Measurements from ENCODE around the gene GASK1A.
"Not testable (repeated sequence)": the region's sequence is repeated elsewhere in the genome, so short reads cannot be mapped to it uniquely, and the experiment has no call there.

The GASK1A gene

DNA sequence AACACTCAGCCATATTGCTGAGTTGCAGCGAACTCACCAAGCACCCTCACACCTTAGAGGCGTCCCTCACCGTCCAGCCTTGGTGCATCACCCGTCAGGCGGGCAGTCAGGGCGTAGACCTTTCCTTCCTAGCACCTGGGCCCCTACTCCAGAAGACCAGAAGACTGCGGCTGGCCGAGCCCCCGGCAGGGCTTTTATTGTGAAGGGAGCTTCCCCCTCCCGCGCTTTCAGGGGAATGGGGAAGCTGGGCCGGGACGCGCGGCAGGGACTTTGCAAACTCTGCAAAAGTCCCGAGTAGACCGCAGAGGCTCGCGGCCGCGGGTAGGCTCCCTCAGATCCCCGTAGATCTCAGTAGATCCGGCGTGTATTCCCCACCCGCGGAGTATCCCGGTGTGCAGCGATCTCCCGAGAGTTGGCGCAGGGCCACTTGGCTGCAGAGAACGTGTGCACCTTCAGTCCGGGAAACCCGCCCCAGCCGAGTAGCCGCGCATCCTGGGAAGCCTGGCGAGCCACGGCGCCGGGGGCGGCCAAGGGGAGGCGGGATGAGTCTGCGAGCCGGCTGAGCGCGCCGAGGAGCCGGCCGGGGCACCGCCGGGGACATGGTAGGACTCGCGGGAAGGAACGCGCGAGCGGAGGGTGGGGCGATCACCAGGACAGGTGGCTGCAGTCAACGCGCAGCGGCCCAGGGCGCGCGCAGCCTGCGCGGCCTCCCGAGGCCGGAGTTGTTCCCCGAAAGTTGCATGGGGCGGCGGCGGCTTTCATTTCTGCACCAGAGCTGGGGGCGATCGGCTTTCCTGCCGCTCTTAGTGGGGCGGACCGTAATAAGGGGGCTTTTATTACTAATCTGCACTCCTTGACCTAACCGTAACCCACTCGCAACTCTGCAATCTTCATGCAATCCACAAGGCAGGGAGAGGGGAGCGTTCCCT lies at the start of gene GASK1A:
Gene GASK1A, plus strand, starts transcription at position 268 of the 929 bp plus-strand sequence. Its CDS starts 332 bp downstream, at position 600.
- peak in 2 of 3 experiments; percentile 52 to 62 for DNase-seq

DNA sequence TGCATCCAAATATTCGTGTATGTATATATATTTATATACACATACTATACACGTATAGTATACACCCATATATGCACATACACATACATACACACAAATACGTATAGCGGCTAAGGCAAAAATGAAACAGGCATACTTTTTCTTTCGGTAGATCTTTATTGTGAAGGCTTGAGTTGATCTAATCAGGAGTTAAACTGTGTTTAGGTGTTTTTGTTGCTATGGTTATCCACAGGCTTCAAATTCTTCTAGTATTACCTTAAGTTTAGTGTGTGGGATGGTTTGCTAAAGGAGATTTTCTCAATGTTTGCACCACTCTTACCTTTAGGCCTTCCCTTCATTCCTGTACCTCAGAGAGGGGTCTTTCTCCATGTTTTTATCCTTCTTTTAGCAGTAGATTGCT lies 45.0 kb upstream of the GASK1A start:
- DNase-seq, result no peak

DNA sequence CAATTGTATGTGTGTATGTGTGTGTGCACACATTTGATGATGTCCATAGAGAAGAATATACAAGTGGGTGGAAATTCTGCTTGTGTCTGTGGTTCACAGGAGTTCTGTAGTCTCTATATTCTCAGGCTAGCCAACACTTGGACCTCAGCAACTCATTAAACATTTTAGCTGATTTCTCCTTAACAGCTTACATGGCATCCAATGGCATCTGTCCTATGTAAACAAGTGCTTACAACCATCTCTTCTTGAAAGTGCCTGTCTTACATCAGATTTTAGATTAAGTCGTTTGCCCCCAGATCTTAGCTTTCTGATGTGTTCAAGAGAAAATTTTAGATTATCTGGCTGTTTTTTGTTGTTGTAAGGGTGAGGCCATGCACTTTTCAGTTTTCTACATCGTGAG lies 44.2 kb upstream of the GASK1A start:
- DNase-seq, result no peak

DNA sequence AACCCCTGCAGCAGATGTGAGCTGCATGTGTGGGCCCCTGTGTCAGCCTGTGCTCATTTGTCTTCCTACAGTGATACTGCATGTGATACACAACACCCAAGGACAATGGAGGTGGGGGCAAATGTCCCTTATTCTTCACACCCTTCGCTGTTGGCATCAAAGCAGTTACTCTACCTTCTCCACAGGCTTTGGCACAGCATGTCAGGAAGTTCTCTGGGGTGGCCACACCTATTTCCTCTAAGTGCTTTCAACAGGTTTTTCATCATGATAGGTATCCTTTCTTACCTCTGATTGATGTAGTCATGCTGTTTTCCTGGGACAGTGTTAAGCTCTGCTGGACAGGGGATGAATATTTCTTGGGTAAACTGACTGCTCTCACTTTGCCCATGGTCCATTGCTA lies 43.6 kb upstream of the GASK1A start:
- DNase-seq, result no peak

DNA sequence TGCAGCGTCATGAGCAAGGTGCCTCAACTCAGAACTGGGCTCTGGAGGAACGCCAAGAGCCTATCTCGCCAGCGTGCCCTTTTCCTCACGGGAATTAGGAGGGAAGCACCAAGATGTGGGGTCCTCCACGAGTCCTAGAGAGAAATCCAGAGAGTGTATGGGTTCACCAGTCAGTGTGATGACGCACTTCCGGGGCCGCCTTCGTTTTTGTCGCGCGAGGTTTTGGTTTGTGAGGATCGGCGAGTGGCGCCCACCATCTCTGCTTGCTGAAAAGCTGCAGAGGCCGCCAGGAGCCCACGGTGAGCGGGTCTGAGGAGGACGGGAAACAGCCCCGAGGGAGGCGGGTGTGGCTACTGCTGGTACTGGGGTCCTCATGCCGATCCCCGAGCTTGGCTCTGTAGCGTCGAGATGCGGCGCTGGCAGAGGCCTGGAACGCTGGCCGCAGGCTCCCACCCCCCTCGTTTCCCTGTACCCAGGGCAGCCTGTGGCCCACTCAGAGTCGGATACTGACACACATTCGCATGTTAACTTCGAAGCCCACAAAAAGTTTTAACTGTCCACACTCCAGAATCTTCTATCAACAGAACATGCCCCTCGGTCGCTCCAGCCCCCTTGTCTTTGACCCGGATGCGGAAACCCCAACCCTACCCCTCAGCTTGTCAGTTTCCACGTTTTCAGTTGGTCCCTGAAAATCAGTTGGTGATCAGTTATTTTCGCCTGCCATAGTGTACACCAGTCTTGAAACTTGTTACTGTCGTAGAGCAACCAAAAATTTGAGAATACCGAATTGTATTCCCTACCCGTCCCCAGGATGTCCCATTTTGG lies 42.7 kb upstream of the GASK1A start:
- DNase-seq, result no peak

DNA sequence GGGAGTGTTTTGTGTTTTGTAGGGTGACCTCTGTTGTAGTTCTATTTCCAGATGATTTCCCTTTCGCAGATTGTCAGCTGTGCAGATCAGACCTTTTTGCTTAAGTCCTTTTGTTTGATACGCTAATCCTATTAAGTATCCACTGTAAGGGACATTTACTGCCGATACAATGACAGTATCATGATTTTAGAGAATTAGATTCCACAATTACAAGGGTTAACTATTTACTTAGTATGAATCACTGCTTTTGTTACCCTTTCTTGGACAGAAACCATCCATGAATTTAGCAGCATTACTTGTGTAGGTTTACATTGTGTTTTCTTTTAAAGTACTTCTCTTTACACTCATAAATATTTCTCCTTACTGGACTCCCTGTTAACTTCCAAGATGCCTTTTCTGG lies 41.8 kb upstream of the GASK1A start:
- no peak for DNase-seq

DNA sequence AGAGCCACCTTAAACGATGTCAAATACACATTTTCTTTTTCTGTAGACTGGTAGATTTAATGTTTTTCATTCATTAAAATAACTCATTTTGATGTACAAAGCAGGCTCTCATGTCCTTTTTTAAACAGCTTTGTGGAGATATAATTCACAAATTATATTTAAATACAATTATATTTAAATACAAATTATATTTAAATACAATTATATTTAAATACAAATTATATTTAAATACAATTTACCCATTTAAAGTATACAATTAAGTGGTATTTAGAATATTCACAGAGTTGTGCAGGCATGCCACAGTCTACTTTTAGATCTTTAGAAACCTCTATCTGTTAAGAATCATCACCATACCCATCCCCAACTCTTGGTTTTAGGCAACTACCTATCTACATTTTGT lies 36.4 kb upstream of the GASK1A start:
- no peak for DNase-seq

DNA sequence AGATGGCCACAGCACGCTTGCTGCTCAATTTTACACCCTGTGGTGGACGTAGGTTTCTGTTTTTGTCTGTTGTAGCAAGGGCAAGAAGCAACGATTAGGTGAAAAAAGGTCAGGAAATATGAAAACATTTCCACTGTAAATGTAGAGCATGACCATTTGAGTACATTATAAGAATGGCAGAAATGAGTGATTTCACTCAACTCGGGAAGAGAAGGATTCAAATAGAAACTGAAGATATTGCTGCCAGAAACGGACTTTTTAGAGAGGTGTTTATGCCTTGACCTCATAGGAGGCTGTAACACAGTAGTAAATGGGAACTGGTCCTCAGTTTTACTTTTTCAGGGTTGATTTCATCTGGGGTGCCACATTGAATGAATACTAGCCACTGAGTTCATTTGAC lies 33.1 kb upstream of the GASK1A start:
- DNase-seq, result no peak

DNA sequence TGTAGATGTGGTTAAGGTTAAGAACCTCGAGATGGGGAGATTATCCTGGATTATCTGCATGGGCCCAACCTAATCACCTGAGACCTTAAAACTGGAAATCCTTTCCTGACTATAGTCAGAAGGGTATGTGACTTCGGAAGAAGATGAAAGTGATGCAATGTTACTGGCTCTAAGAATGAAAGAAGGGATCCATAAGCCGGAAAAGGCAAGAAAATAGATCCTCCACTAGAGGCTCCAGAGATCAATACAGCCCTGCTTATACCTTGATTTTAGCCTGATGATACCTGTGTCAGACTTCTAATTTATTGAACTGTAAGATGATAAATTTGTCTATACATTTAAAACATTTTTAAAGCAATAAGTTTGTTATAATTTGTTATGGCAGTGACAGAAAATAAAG lies 21.5 kb upstream of the GASK1A start:
- peak in 1 of 3 experiments; percentile 0 for DNase-seq

DNA sequence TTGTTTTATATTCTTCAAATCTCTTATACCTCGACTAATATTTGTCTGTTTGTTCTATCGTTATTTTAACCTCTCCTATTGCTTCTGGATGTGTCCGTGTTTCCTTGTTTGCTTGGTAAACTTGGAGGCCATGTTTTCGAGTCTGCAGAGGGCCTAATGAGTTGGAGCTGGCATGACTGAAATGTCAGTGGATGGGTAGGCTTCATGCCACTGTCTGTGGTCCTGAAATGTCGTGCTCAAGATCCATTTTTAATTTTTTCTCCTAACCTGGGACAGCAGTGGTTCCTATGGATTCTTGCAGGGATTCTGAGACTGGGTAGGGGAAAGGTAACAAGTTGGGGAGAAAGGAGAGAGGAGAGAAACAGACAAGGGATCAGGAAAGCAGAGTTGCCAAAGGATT lies 18.8 kb upstream of the GASK1A start:
- DNase-seq, result no peak

DNA sequence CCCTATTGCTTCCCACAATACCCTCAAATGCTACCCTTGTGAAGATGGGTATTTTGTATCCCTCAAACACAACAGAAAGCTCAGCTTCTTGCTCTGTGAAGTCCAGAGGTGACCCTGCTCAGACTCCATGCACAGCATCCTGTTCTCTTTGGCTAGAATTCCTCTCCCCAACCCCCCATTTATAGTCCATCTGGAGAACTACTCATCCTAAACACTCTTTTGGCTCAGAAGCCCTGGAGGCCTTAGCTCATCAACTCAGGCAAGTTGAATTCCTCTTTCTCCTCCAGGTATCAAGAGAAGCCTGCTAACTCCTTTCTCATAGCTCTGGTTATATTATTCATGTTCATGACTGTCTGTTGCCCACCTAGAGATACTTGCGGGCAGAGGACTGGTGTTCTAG lies 18.3 kb upstream of the GASK1A start:
- no peak for DNase-seq

DNA sequence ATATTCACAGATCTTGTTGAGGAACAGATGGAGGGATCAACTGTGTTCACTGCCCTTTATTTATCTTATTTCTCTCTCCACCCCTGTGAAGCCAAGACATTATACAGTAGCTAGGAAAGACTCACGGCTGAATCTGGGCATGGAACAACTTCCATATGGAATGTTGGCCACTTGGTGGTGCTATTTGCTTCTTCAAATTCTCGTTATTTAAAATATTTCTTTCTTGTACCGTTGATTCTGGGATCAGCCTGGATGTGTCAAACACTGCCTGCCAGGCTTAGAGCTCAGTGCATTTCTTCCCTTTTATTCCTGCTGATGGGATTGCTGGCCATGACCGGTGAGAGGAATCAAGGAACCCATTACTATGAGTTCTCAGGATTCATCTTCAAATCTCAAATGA lies 17.5 kb upstream of the GASK1A start:
- peak; percentile 27 to 69 (median 52) for DNase-seq

DNA sequence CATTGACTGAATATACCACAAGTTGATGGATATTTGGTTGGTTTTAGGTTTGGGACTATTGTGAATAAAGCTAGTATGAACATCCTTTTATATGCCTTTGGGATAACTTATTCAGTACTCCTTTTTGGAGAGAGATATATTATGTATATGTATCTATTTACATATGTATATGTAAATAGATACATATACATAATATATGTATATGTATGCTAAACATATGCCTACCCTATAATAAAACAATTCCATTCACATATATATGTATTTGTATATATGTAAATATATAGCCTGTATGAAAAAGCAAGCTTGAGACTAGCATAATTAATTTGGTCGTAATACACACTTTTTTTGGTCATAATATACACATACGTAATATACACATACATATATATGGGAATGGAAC lies 15.8 kb upstream of the GASK1A start:
- no peak for DNase-seq

DNA sequence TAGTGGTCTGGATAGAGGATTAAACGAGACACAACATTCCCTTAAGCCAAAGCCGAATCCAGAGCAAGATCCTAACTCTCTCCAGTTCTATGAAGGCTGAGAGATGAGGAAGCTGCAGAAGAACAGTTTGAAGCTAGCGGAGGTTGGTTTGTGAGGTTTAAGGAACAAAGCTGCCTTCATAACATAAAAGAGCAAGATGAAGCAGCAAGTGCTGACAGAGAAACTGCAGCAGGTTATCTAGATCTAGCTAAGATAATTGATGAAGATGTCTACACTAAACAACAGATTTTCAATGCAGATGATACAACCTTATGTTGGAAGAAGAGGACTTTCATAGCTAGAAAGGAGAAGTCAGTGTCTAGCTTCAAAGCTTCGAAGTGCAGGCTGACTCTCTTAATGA lies 14.8 kb upstream of the GASK1A start:
- DNase-seq, result no peak

DNA sequence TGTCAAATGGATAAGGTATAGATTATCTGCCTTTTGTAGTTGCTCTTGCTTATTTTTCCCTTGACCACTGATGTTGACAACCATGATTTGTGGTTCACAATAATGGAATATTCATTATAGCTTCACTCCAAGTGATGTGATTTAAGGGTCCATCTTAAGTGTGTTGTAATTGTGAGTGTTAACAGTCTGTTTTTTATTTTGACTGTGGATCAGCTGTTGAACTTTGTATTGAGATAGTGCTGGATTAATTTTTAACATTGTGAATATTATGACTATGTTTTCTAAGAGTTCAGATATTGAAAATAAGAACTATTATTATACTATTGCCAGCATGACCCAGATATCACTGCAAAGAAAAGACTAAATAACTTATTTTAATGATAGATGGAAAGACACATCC lies 8.6 kb upstream of the GASK1A start:
- no peak for DNase-seq

DNA sequence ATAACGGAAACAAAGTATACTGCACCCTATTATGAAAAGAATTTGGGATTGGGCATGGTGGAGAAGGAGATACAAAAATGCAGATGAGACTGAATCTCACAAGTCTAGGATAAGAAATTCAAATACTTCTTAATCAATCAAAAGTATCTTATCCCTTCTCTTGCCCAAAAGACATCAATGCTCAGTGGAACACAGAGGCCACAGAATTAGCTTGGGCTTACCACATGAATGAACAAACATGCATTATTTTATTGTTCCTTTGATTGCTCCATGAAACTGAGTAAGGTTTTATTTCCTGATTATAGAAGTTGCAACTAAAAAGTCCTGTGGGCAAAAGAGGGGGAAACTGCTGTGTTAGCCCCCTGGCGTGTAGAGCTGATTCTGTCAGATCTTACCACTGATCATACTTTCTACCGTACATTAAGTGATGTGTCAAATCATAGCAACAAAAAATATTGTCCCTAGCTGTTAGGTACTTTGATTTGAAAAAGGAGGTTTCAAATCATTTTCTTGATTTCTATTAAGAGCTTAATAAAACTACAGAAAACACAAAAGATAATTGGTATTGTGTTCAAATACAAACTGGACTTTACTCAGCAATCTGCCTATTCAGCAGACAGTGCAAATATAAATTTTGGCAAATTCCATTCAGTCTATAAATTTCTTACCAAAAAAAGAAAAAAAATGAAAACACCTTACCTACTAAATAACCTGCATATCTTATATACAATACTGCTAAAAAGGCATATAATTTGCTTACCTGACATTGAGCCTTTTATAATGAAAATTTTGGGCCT lies 7.9 kb upstream of the GASK1A start:
- no peak for DNase-seq

DNA sequence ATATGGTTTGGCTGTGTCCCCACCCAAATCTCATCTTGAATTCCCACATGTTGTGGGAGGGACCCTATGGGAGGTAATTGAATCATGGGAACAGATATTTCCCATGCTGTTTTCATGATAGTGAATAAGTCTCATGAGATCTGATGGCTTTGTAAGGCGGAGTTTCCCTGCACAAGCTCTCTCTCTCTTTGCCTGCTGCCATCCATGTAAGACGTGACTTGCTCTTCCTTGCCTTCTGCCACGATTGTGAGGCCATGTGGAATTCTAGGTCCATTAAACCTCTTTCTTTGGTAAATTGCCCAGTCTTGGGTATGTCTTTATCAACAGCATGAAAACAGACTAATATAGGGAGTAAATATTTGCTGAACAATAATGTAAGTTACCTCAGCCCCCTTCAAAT lies 4.2 kb upstream of the GASK1A start:
- DNase-seq, result not testable (repeated sequence)

DNA sequence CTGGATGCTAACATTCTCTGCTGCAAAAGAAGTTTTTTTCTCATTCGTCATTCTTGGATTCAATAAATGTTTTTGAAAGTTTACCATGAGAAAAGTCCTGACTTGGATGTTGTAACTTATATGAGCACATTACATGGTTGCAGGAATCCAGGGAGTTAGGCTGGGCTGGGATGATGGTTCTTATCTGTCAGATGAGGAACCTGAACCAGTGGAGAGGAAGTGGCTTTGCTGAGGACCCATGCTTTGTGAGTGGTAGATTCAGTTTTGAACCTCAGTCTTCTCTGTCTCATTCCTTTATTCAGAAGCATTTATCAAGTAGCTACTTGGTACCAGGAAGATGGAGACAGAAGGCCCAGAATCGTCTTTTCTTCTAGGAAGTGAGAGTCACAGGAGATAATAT lies 3.7 kb upstream of the GASK1A start:
- no peak for DNase-seq

DNA sequence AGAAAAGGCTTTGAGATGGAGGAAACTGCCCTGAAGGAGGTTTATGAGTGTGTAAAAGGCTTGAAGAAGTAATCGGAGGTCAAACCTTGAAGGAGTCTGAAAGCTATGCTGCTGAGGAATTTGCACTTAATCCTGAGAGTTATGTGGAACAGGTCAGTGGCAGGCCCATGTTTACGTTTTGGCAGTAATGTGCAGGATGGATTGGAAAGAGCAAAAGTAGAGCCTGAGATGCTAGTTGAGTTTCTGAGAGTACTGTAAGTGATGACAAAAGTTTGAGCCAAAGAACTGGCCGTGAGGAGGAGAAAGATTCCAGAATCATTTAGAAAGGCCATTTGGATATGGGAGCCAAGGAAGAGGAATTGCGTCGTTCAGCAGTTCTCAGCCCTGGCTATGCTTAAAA lies 3.2 kb upstream of the GASK1A start:
- no peak for DNase-seq

DNA sequence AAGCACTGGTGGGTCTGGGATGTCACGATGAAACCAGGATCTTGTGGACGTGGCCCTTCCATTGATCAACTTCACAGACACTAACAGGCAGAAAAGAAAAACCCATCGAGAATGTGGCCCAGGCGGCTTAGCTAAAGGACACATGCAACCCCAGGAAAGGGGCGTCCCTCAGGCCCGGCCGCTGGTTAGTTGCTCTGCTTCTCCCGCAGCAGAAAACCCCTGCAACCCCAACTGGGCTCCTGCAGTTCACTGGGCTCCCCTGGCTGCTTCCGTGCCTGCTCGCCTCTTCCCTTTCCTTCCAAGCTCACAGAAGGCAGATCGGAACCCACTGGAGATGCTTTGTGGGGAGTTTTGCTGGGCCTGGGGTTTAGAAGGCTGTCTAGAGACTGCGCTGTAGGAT lies 1.1 kb downstream of the GASK1A start:
- no peak for DNase-seq

DNA sequence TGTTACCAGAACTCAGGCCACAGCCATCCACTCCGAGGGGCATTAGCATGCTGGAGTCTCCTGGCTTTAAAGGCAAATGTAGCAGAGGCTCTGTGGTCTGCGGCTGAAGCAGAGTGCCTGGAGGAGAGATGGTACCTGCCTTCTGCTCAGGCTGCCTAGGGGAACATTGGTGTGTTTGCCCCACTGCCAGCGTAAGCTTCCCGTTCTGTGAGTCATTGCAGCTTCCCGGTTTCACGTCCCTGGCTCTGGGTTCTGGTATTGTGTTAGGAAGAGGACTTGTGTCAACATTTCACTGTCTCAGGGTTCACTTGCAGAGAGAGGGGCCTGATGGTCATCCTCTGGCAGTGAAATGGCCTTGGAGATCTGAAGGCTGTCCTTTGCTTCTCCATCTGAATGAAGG lies 1.8 kb downstream of the GASK1A start:
- DNase-seq, result no peak

DNA sequence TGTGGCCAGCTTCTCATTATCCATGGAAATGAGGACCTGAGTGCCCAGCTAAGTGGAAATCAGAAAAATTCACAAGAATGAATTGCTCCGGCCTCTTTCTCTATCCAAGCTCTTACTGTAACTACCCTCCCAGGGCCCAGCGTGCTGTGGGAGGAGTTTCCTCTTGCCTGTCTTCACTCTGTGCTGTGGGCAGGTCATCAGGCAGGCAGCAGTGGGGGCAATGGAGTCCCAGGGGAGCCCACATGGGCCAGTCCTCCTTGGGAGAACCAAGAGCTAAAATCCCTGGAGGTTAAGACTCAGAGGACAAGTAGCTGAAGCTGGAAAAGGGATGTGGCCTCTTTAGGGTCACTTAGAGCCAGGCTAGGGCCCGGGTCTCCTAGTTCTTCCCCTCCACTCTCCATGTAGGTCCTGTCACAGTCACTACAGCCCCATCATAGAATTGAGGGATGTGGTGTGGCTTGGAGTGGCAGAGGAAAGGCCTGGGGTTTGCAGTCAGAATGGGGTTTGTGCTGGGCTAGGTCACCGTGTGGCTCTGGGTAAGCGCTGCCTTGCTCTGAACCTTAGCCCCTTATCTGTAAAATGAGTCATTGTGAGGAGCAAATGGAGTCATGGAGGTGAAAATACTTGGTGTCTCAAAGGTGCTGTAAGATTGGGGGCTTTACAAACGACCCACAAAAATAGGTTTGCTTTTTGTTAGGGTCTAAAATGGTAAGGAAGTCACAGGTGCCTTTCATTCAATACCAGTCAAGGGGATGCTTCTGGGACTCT lies 3.7 kb downstream of the GASK1A start:
- no peak for DNase-seq

Measured in NCI-H1417 (cell line).